ENCODE measurements around the gene PARP8. TPM values are rescaled to one million over a fixed set of nuclear protein-coding genes. Genes with fewer than 3 reads are reported as not detected.
A peak's percentile ranks its signal among the peaks of the same experiment; 100 is the strongest.

PARP8 gene
- total RNA-seq, 1 donor from 2014 or later, result 23.3 TPM

GRCh38 chr5:50749181-50749580, 82.7 kb downstream of the PARP8 start:
- Mint-ChIP-seq H3K4me3 (ENCODE audit: unreplicated experiment) (no peak overlapping the region), H3K4me1 (ENCODE audit: low read depth) (peaks cover 28% of the 10 kb centered on the region), H3K27ac (ENCODE audit: unreplicated experiment) (no peak overlapping the region), H3K9me3 (ENCODE audit: low read depth) (no peaks in the 10 kb centered on the region), H3K36me3 (ENCODE audit: low read depth) (no peaks in the 10 kb centered on the region), H3K27me3 (ENCODE audit: low read depth) (no peaks in the 10 kb centered on the region)
- DNase-seq (ENCODE audit: low spot score), result no peak
- no peak for TF ChIP-seq CTCF (IDR thresholded peaks at IDR 0.05)

GRCh38 chr5:50749873-50750272, 83.4 kb downstream of the PARP8 start:
- Mint-ChIP-seq H3K27me3 (ENCODE audit: low read depth) (no peaks in the 10 kb centered on the region), H3K27ac (ENCODE audit: unreplicated experiment) (no peak overlapping the region), H3K4me3 (ENCODE audit: unreplicated experiment) (no peak overlapping the region), H3K4me1 (ENCODE audit: low read depth) (peaks cover 21% of the 10 kb centered on the region), H3K36me3 (ENCODE audit: low read depth) (no peaks in the 10 kb centered on the region), H3K9me3 (ENCODE audit: low read depth) (no peaks in the 10 kb centered on the region)
- no peak for DNase-seq (ENCODE audit: low spot score)
- no peak for TF ChIP-seq CTCF (IDR thresholded peaks at IDR 0.05)

GRCh38 chr5:50751064-50751657, 84.7 kb downstream of the PARP8 start:
- no peaks in the 10 kb centered on the region for H3K36me3 Mint-ChIP-seq (ENCODE audit: low read depth)
- no peaks in the 10 kb centered on the region for H3K27me3 Mint-ChIP-seq (ENCODE audit: low read depth)
- TF ChIP-seq CTCF (IDR thresholded peaks at IDR 0.05), result peak; percentile 90
- H3K4me3 Mint-ChIP-seq (ENCODE audit: unreplicated experiment), result no peak overlapping the region
- no peak for DNase-seq (ENCODE audit: low spot score)
- peaks cover 13% of the 10 kb centered on the region for H3K4me1 Mint-ChIP-seq (ENCODE audit: low read depth)
- H3K9me3 Mint-ChIP-seq (ENCODE audit: low read depth), result no peaks in the 10 kb centered on the region
- H3K27ac Mint-ChIP-seq (ENCODE audit: unreplicated experiment), result no peak overlapping the region

- Mint-ChIP-seq H3K36me3 (ENCODE audit: low read depth) (no peaks in the 10 kb centered on the region), H3K4me3 (ENCODE audit: unreplicated experiment) (no peak overlapping the region), H3K27ac (ENCODE audit: unreplicated experiment) (no peak overlapping the region), H3K4me1 (ENCODE audit: low read depth) (peaks cover 8% of the 10 kb centered on the region), H3K9me3 (ENCODE audit: low read depth) (no peaks in the 10 kb centered on the region), H3K27me3 (ENCODE audit: low read depth) (no peaks in the 10 kb centered on the region)
- TF ChIP-seq CTCF (IDR thresholded peaks at IDR 0.05), result no peak
- no peak for DNase-seq (ENCODE audit: low spot score)
Observed at GRCh38 chr5:50752800-50753199, 86.4 kb downstream of the PARP8 start.

- Mint-ChIP-seq H3K36me3 (ENCODE audit: low read depth) (peaks cover 5% of the 10 kb centered on the region), H3K4me3 (ENCODE audit: unreplicated experiment) (no peak overlapping the region), H3K27me3 (ENCODE audit: low read depth) (no peaks in the 10 kb centered on the region), H3K27ac (ENCODE audit: unreplicated experiment) (peak overlapping the region; percentile 6), H3K9me3 (ENCODE audit: low read depth) (no peaks in the 10 kb centered on the region), H3K4me1 (ENCODE audit: low read depth) (peaks cover 5% of the 10 kb centered on the region)
- DNase-seq (ENCODE audit: low spot score), result no peak
- no peak for TF ChIP-seq CTCF (IDR thresholded peaks at IDR 0.05)
Observed at GRCh38 chr5:50759526-50760270, 93.3 kb downstream of the PARP8 start.

All from chondrocyte (in vitro differentiated cells).